SK-N-MC (cell line): ENCODE results near the gene FILIP1.

Source experiments
- DNase-seq: peaks from one replicate; pipeline ENCODE4 v3.0.0-alpha.2; 2011; ENCODE audit warnings: low read depth, low spot score
- H3K27ac ChIP-seq: fragments of 200-600 bp; sonication (generic); 2 replicates; pipeline ENCODE4 v1.5.1; 2016; ENCODE audit warnings: mixed run types
- H3K36me3 ChIP-seq: fragments of 200-600 bp; sonication (generic); 2 replicates; pipeline ENCODE4 v1.6.1; 2017; ENCODE audit warnings: antibody characterized with exemption, low read length, mixed read lengths; ENCODE audit not compliant: insufficient read depth
- H3K4me3 ChIP-seq: fragments of 200-600 bp; sonication (generic); 2 replicates; pipeline ENCODE4 v1.5.1; 2016
- H3K9ac ChIP-seq: fragments of 200-600 bp; sonication (generic); 2 replicates; pipeline ENCODE4 v1.8.0; 2017; ENCODE audit warnings: mixed run types, mixed read lengths; ENCODE audit not compliant: insufficient read length
- H3K9me3 ChIP-seq: fragments of 200-600 bp; sonication (generic); 2 replicates; pipeline ENCODE4 v1.6.1; 2017; ENCODE audit warnings: low read depth, mild to moderate bottlenecking, antibody characterized with exemption, low read length, moderate library complexity, mixed read lengths
- EZH2 ChIP-seq: fragments of 200-600 bp; sonication (generic); IDR thresholded peaks from one replicate; pipeline ENCODE4 v1.6.1; 2017; ENCODE audit warnings: antibody characterized with exemption
- FOXP2 ChIP-seq: optimal IDR thresholded peaks from 2 replicates; pipeline ENCODE3; 2011; ENCODE audit warnings: mild to moderate bottlenecking, moderate library complexity; ENCODE audit not compliant: insufficient read depth; ENCODE audit errors: extremely low read length, control extremely low read depth
- POLR2AphosphoS5 ChIP-seq: IDR thresholded peaks from 2 replicates; pipeline ENCODE4 v1.6.1; 2012; ENCODE audit warnings: mild to moderate bottlenecking, low read depth, low read length, borderline replicate concordance

Gene FILIP1

DNA sequence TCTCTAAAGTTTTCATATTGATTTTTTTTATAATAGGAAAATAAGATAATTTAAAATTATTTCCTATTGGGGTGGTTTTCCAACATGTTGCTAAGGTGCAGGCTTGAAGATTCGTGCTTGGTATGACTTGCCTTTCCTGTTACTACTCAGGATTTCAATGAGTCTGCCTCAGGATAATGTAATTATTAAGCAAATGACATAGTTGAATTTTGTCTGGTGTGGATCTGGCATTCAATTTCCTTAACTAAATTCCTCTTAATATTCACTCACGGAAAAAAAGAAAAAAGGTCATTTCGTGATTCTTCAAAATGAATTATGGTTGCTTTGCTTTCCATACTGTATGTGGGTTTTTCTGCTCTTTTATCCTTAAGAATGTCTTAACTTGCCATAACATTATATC is 9.3 kb upstream of the FILIP1 start:
- Histone ChIP-seq H3K9me3 (no peaks in the 10 kb centered on the region), H3K9ac (no peak overlapping the region), H3K27ac (no peak overlapping the region), H3K36me3 (no peaks in the 10 kb centered on the region), H3K4me3 (no peak overlapping the region)
- no peak for DNase-seq
- TF ChIP-seq POLR2AphosphoS5 = no peak
- no peak for TF ChIP-seq EZH2
- TF ChIP-seq FOXP2 = no peak

- no peak overlapping the region for H3K4me3 ChIP-seq
- no peaks in the 10 kb centered on the region for H3K36me3 ChIP-seq
- no peak overlapping the region for H3K27ac ChIP-seq
- no peak overlapping the region for H3K9ac ChIP-seq
- no peaks in the 10 kb centered on the region for H3K9me3 ChIP-seq
- TF ChIP-seq EZH2 (no peak), FOXP2 (no peak), POLR2AphosphoS5 (no peak)
- no peak for DNase-seq
Observed at GRCh38 chr6:75501756-75502155, 8.2 kb upstream of the FILIP1 start.

DNA sequence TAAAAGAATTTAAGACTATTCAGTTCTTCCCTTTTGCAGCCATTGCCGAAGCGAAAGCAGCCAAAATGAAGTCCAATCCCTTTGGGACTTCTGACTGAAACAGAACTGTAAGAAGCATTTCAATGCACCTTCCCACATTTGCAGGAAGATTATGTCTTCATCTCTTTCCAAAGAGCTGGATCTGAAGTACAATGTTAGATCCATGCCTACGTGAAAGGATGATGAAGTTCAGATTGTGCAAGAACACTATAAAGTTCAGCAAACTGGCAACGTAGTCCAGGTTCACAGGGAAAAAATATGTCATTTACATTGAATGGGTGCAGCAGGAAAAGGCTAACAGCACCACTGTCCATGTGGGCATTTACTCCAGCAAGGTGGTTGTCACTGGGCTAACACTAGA is 6.0 kb upstream of the FILIP1 start:
- Histone ChIP-seq H3K4me3 (no peak overlapping the region), H3K9ac (no peak overlapping the region), H3K9me3 (no peaks in the 10 kb centered on the region), H3K36me3 (no peaks in the 10 kb centered on the region), H3K27ac (no peak overlapping the region)
- TF ChIP-seq POLR2AphosphoS5 (no peak), EZH2 (no peak), FOXP2 (no peak)
- no peak for DNase-seq

GRCh38 chr6:75498862-75499261 is 5.3 kb upstream of the FILIP1 start:
- no peak overlapping the region for H3K27ac ChIP-seq
- TF ChIP-seq FOXP2 = no peak
- no peak for TF ChIP-seq EZH2
- no peak for TF ChIP-seq POLR2AphosphoS5
- DNase-seq = no peak

DNA sequence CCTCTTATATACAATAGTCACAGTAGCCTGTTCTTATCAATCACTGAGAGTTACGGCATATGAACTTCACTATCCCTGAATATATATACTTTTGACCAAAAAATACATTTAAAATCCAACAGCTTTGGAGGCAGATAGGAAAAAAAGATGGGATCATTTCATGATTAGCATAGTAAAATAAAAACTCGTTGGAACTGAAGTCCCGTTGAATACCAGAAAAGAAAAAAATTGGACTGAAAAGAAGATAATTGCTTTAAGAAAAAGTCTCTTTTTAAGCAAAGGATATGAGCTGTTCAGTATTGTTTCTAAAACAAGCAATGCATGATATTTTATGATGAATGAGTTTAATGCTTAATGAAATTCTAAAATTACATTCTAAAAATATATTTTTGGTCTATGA is 4.4 kb upstream of the FILIP1 start:
- DNase-seq = no peak
- no peak overlapping the region for H3K27ac ChIP-seq
- H3K36me3 ChIP-seq = no peaks in the 10 kb centered on the region

More at GRCh38 chr6:75498862-75499261, 5.3 kb upstream of the FILIP1 start:
- H3K4me3 ChIP-seq = no peak overlapping the region
- H3K9ac ChIP-seq = no peak overlapping the region
- no peaks in the 10 kb centered on the region for H3K36me3 ChIP-seq
- H3K9me3 ChIP-seq = no peaks in the 10 kb centered on the region

GRCh38 chr6:75495011-75495410 is 1.4 kb upstream of the FILIP1 start:
- Histone ChIP-seq H3K9ac (no peak overlapping the region), H3K27ac (no peak overlapping the region), H3K9me3 (no peaks in the 10 kb centered on the region), H3K4me3 (no peak overlapping the region), H3K36me3 (no peaks in the 10 kb centered on the region)
- TF ChIP-seq POLR2AphosphoS5 (no peak), FOXP2 (no peak), EZH2 (no peak)
- no peak for DNase-seq

More for the DNA sequence above, 4.4 kb upstream of the FILIP1 start:
- H3K9ac ChIP-seq = no peak overlapping the region
- TF ChIP-seq POLR2AphosphoS5 = no peak
- no peak for TF ChIP-seq FOXP2
- no peak for TF ChIP-seq EZH2
- no peaks in the 10 kb centered on the region for H3K9me3 ChIP-seq
- no peak overlapping the region for H3K4me3 ChIP-seq

- DNase-seq = no peak
- TF ChIP-seq POLR2AphosphoS5 = no peak
- no peak for TF ChIP-seq FOXP2
- TF ChIP-seq EZH2 = no peak
- Histone ChIP-seq H3K36me3 (no peaks in the 10 kb centered on the region), H3K9me3 (no peaks in the 10 kb centered on the region), H3K9ac (no peak overlapping the region), H3K27ac (no peak overlapping the region), H3K4me3 (no peak overlapping the region)
Observed at GRCh38 chr6:75494290-75494689, 690 bp upstream of the FILIP1 start.

DNA sequence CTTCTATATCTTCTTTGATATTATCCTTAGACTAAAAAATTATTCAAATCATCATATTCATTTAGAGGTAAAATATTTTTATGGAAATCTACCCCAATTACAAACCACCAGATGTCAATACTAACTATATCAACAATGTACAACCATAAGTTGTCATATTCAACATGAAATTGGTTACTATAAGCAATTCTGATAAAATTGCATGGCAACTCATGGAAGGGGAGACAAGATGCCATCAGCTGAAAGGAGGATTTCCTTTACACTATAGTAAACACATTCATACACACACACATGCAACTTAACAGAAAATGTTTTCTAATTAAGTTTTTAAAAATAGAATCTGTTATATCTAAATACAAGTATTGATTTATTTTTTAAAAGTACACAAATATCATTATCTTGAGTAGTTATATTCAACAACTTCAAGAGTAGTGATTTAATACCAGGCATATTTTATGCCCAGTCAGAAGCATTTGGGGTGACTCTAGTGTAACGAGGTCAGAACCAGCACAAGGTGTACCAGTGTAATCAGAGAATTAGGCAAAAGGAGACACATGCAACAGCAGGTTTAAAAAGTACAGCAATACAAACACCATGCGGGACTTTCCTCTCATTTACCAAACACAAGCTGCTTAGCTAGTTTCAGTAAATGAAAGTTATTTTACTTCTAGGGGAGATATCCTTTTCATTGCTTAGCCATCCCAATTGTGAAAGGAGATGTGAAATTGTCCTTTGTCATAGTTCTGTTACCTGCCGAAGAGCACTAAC is 1.0 kb downstream of the FILIP1 start:
- no peak for TF ChIP-seq EZH2
- TF ChIP-seq FOXP2 = no peak
- TF ChIP-seq POLR2AphosphoS5 = no peak
- Histone ChIP-seq H3K4me3 (no peak overlapping the region), H3K9ac (no peak overlapping the region), H3K27ac (no peak overlapping the region), H3K36me3 (no peaks in the 10 kb centered on the region), H3K9me3 (no peaks in the 10 kb centered on the region)
- DNase-seq = no peak
